ENCODE data around the gene SIPA1. TPM values are rescaled to one million over a fixed set of nuclear protein-coding genes. Genes with fewer than 3 reads are reported as not detected.

Gene SIPA1
- total RNA-seq, 2 experiments from 2014 or later: 95.4 to 156 TPM

GRCh38 chr11:65613091-65613928 lies 24.6 kb upstream of the SIPA1 start:
- TF ChIP-seq EZH2phosphoT487 (IDR thresholded peaks at IDR 0.05; ENCODE audit: borderline replicate concordance, low read depth, low read length) (no peak), CTCF (conservative IDR thresholded peaks at IDR 0.05; ENCODE audit: low read length) (no peak)
- Histone ChIP-seq H2AFZ (ENCODE audit: low read length) (no peak overlapping the region), H3K4me2 (ENCODE audit: low read length) (peak overlapping the region; percentile 88), H3K27ac (ENCODE audit: low read depth, low read length, poor library complexity, severe bottlenecking) (peak overlapping the region; percentile 75), H3K79me2 (ENCODE audit: insufficient read depth, low read depth, low read length) (peaks cover 48% of the 10 kb centered on the region), H3K9me2 (ENCODE audit: insufficient read depth, low read length) (no peaks in the 10 kb centered on the region), H3K4me1 (ENCODE audit: insufficient read depth, low read length, poor library complexity, severe bottlenecking) (peaks cover 46% of the 10 kb centered on the region), H3K9me3 (ENCODE audit: low read length) (no peaks in the 10 kb centered on the region), H4K20me1 (ENCODE audit: insufficient read depth, low read length) (no peaks in the 10 kb centered on the region), H3K36me3 (ENCODE audit: insufficient read depth, low read length) (peaks cover 14% of the 10 kb centered on the region), H3K4me3 (ENCODE audit: low read depth, low read length, poor library complexity, severe bottlenecking) (peak overlapping the region; percentile 97)
- POLR2A ChIA-PET: interaction anchor here (0.5 to 0.7 kb wide), 2 partner anchors 38 to 208 kb away, joined by 4 to 5 read pairs; no protein-coding TSS in a partner anchor
- BruUV-seq (replicated peaks): no TSS peak
- CTCF ChIA-PET (ENCODE audit: unreplicated experiment): interaction anchor here (0.8 kb wide), 1 partner anchor 1372 kb away, joined by 3 read pairs; the partner anchor contains the start of gene FKBP2
- peak; percentile 19 for DNase-seq (ENCODE audit: low spot score)
- intact Hi-C loops (cut with micrococcal nuclease; ENCODE audit: unreplicated experiment): no loop called here

- H3K27ac ChIP-seq (ENCODE audit: low read depth, low read length, poor library complexity, severe bottlenecking): peak within 1 kb of the TSS; percentile 75
- H3K9me2 ChIP-seq (ENCODE audit: insufficient read depth, low read length): no peaks in the 10 kb centered on the region
- intact Hi-C loops (cut with micrococcal nuclease; ENCODE audit: unreplicated experiment): loop anchor here (1.0 to 2.0 kb wide), 5 partner anchors 25 to 243 kb away; partner anchors contain the start of gene CFL1
- H3K79me2 ChIP-seq (ENCODE audit: insufficient read depth, low read depth, low read length): peaks cover 50% of the 10 kb centered on the region
- ChIA-PET CTCF (ENCODE audit: unreplicated experiment) (interaction anchor here (0.7 to 1.8 kb wide), 2 partner anchors 23 to 27 kb away, joined by 3 to 7 read pairs; partner anchors contain the start of gene SIPA1), POLR2A (interaction anchor here (0.5 to 1.5 kb wide), 11 partner anchors 12 to 244 kb away, joined by 3 to 13 read pairs (median 4); partner anchors contain the start of genes FAM89B and SIPA1)
- H3K4me2 ChIP-seq (ENCODE audit: low read length): peak within 1 kb of the TSS; percentile 99
- peaks cover 48% of the 10 kb centered on the region for H3K4me1 ChIP-seq (ENCODE audit: insufficient read depth, low read length, poor library complexity, severe bottlenecking)
- peak within 1 kb of the TSS; percentile 24; the same call in 1 of the 2 replicates for H2AFZ ChIP-seq (ENCODE audit: low read length)
- peaks cover 35% of the 10 kb centered on the region for H3K36me3 ChIP-seq (ENCODE audit: insufficient read depth, low read length)
- peak; percentile 100 for DNase-seq (ENCODE audit: low spot score)
- peak within 1 kb of the TSS; percentile 97 for H3K4me3 ChIP-seq (ENCODE audit: low read depth, low read length, poor library complexity, severe bottlenecking)
- BruUV-seq (replicated peaks): no TSS peak
- H4K20me1 ChIP-seq (ENCODE audit: insufficient read depth, low read length): no peaks in the 10 kb centered on the region
- no peaks in the 10 kb centered on the region for H3K9me3 ChIP-seq (ENCODE audit: low read length)
- TF ChIP-seq CTCF (conservative IDR thresholded peaks at IDR 0.05; ENCODE audit: low read length): no peak
- no peak for TF ChIP-seq EZH2phosphoT487 (IDR thresholded peaks at IDR 0.05; ENCODE audit: borderline replicate concordance, low read depth, low read length)
Observed at GRCh38 chr11:65615229-65615949, 22.5 kb upstream of the SIPA1 start, which contains the start of gene PCNX3. PCNX3 (plus strand) TSS chr11:65615776; CDS start chr11:65616312, 536 bp downstream.
